Smooth muscle cell (in vitro differentiated cells): ENCODE data around the gene KNDC1. TPM values are rescaled to one million over a fixed set of nuclear protein-coding genes. Genes with fewer than 3 reads are reported as not detected.
"Not testable (repeated sequence)": the region's sequence is repeated elsewhere in the genome, so short reads cannot be mapped to it uniquely, and the experiment has no call there.

Experiments used
- DNase-seq: peaks from one replicate; lab custom pipeline; 2025; ENCODE audit not compliant: unreplicated experiment; lab: John Stamatoyannopoulos, UW
- H2AFZ ChIP-seq: fragments of 200-600 bp; sonication (generic); 2 replicates; pipeline ENCODE4 v1.6.0; 2016; ENCODE audit warnings: antibody characterized with exemption, low read depth, mild to moderate bottlenecking
- H3F3A ChIP-seq: fragments of 200-600 bp; sonication (generic); 2 replicates; pipeline ENCODE4 v1.6.0; 2017; ENCODE audit warnings: antibody characterized with exemption, low read depth
- H3K27ac ChIP-seq: fragments of 200-600 bp; sonication (generic); 2 replicates; pipeline ENCODE4 v1.5.1; 2016; ENCODE audit warnings: low read depth, mild to moderate bottlenecking
- H3K27me3 ChIP-seq: fragments of 200-600 bp; sonication (generic); 2 replicates; pipeline ENCODE4 v1.6.1; 2016; ENCODE audit warnings: low read depth, mild to moderate bottlenecking
- H3K36me3 ChIP-seq: fragments of 200-600 bp; sonication (generic); 2 replicates; pipeline ENCODE4 v1.5.1; 2016; ENCODE audit warnings: low read depth
- H3K4me1 ChIP-seq: fragments of 200-600 bp; sonication (generic); 2 replicates; pipeline ENCODE4 v1.5.1; 2016; ENCODE audit warnings: low read depth
- H3K4me2 ChIP-seq: fragments of 200-600 bp; sonication (generic); 2 replicates; pipeline ENCODE4 v1.6.0; 2016; ENCODE audit warnings: mild to moderate bottlenecking
- H3K4me3 ChIP-seq: fragments of 200-600 bp; sonication (generic); 2 replicates; pipeline ENCODE4 v1.5.1; 2016; ENCODE audit warnings: mild to moderate bottlenecking
- H3K79me2 ChIP-seq: fragments of 200-600 bp; sonication (generic); 2 replicates; pipeline ENCODE4 v1.6.0; 2016; ENCODE audit warnings: low read depth, mild to moderate bottlenecking
- H3K9ac ChIP-seq: fragments of 200-600 bp; sonication (generic); 2 replicates; pipeline ENCODE4 v1.6.0; 2016; ENCODE audit warnings: low read depth
- H3K9me3 ChIP-seq: fragments of 200-600 bp; sonication (generic); replicated peaks from 2 replicates; pipeline ENCODE4 v1.5.1; 2016; ENCODE audit warnings: low read depth
- H4K20me1 ChIP-seq: fragments of 200-600 bp; sonication (generic); 2 replicates; pipeline ENCODE4 v1.6.0; 2016; ENCODE audit warnings: low read depth
- WGBS: methylation state at CpG from one replicate; pipeline ENCODE4 v1.1.7; 2016; ENCODE audit warnings: low lambda C conversion rate; 5-methylcytosine and 5-hydroxymethylcytosine counted together
- polyA plus RNA-seq: library from polyadenylated mRNA; unstranded; fragments of >200 nt; fragmentation: Nextera tagmentation; extraction: Ambion mirVana; gene quantifications from 2 replicates; pipeline ENCODE4 v1.2.1, GENCODE V29; 2016
- total RNA-seq: library from RNA; depleted of rRNA; stranded (reverse); fragments of >200 nt; gene quantifications from 2 replicates; pipeline ENCODE4 v1.2.3, GENCODE V29; 2014
- TF ChIP-seq, protein P1 (sequence below): fragments of 200-600 bp; sonication (generic); IDR thresholded peaks from 2 replicates; pipeline ENCODE4 v1.5.1; 2017; ENCODE audit warnings: borderline replicate concordance, mild to moderate bottlenecking, antibody characterized with exemption; ENCODE audit not compliant: insufficient read depth, poor library complexity, severe bottlenecking

The KNDC1 gene
- total and polyA plus RNA-seq, 2 experiments from 2014 or later = 2.3 to 3.1 TPM

DNA sequence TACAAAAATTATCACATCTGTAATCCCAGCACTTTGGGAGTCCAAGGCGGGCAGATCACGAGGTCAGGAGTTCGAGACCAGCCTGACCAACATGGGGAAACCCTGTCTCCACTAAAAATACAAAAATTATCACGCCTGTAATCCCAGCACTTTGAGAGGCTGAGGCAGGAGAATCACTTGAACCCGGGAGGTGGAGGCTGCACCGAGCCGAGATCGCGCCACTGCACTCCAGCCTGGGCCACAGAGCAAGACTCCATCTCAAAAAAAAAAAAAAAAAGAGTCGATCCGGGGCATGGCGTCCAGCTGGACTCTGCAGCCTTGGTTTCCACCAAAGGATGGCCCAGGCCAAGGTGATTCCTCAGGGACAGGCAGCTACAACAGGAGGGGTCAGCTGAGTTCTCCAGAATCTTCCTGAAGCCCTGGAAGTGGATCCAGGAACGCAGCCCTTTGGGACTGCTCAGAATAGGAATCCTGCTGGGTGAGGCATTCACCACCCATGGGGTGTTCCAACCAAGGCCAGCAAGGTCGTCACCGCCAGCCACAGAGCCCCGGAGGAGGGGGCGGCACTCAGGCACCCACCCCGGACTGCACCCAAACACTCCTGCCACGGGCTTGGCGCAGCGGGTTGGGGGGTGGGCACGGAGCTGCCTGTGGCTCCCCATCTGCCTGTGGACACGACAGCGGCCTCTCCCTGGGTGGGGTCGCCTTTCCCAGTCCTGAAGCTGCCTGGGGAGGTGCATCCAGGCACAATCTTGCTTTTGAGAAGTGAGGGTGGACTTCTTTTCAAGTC is 58.0 kb downstream of the KNDC1 start:
- H3K4me3 ChIP-seq = no peak overlapping the region
- H3F3A ChIP-seq = no peaks in the 10 kb centered on the region
- peaks cover 21% of the 10 kb centered on the region for H3K27me3 ChIP-seq
- DNase-seq = no peak
- no peaks in the 10 kb centered on the region for H4K20me1 ChIP-seq
- 94% methylated on average over 25 of the region's 25 CpGs for WGBS
- TF ChIP-seq, protein P1, sequence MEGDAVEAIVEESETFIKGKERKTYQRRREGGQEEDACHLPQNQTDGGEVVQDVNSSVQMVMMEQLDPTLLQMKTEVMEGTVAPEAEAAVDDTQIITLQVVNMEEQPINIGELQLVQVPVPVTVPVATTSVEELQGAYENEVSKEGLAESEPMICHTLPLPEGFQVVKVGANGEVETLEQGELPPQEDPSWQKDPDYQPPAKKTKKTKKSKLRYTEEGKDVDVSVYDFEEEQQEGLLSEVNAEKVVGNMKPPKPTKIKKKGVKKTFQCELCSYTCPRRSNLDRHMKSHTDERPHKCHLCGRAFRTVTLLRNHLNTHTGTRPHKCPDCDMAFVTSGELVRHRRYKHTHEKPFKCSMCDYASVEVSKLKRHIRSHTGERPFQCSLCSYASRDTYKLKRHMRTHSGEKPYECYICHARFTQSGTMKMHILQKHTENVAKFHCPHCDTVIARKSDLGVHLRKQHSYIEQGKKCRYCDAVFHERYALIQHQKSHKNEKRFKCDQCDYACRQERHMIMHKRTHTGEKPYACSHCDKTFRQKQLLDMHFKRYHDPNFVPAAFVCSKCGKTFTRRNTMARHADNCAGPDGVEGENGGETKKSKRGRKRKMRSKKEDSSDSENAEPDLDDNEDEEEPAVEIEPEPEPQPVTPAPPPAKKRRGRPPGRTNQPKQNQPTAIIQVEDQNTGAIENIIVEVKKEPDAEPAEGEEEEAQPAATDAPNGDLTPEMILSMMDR = no peak
- no peak overlapping the region for H3K27ac ChIP-seq
- no peaks in the 10 kb centered on the region for H3K4me1 ChIP-seq
- no peaks in the 10 kb centered on the region for H3K36me3 ChIP-seq
- no peak overlapping the region for H3K9ac ChIP-seq
- H3K4me2 ChIP-seq = no peak overlapping the region
- no peaks in the 10 kb centered on the region for H3K79me2 ChIP-seq
- H3K9me3 ChIP-seq = no peaks in the 10 kb centered on the region
- no peak overlapping the region for H2AFZ ChIP-seq

DNA sequence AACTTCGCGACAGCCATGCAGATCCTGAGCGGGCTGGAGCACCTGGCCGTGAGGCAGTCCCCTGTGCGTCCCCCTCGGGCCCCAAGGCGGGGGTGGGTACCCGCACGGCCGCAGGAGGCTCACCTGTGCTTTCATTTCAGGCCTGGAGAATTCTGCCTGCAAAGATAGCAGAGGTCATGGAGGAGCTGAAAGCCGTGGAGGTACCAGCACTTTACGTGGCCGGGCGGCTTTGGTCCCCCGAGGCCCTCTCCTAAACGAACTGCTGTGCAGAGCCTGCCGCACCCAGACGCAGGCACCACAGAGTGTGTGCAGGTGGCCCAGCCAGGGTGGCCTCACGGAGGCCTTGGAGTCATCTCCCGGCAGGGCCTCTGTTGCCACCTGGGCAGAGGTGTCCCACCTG is 58.9 kb downstream of the KNDC1 start:
- no peak for DNase-seq
- peaks cover 21% of the 10 kb centered on the region for H3K27me3 ChIP-seq
- H3K4me2 ChIP-seq = no peak overlapping the region
- no peaks in the 10 kb centered on the region for H3F3A ChIP-seq
- H4K20me1 ChIP-seq = no peaks in the 10 kb centered on the region
- H2AFZ ChIP-seq = no peak overlapping the region
- TF ChIP-seq, protein P1 = no peak
- no peaks in the 10 kb centered on the region for H3K79me2 ChIP-seq
- no peaks in the 10 kb centered on the region for H3K4me1 ChIP-seq
- H3K4me3 ChIP-seq = no peak overlapping the region
- H3K9ac ChIP-seq = no peak overlapping the region
- H3K27ac ChIP-seq = no peak overlapping the region
- H3K36me3 ChIP-seq = no peaks in the 10 kb centered on the region
- no peaks in the 10 kb centered on the region for H3K9me3 ChIP-seq
- 91% methylated on average over 20 of the region's 20 CpGs for WGBS

DNA sequence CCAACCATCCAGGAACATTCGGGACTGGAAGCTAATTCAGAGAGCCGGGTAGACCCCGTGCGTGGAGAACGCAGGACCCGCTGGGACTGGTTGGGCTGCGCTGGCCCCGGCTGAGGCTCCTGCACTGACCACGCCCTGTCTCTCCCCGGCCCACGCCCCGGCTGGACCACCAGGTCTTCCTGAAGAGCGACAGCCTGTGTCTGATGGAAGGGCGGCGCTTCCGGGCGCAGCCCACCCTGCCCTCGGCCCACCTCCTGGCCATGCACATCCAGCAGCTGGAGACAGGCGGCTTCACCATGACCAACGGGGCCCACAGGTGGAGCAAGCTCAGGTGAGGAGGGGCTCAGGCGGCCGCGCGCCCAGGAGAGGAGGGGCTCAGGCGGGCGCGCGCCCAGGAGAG is 59.8 kb downstream of the KNDC1 start:
- DNase-seq = no peak
- no peak overlapping the region for H3K9ac ChIP-seq
- 25% methylated on average over 26 of the region's 28 CpGs for WGBS
- H3K4me2 ChIP-seq = no peak overlapping the region
- H4K20me1 ChIP-seq = no peaks in the 10 kb centered on the region
- TF ChIP-seq, protein P1 = no peak
- no peaks in the 10 kb centered on the region for H3F3A ChIP-seq
- no peak overlapping the region for H2AFZ ChIP-seq
- H3K27ac ChIP-seq = no peak overlapping the region
- H3K79me2 ChIP-seq = no peaks in the 10 kb centered on the region
- H3K4me3 ChIP-seq = no peak overlapping the region
- no peaks in the 10 kb centered on the region for H3K4me1 ChIP-seq
- no peaks in the 10 kb centered on the region for H3K36me3 ChIP-seq
- H3K9me3 ChIP-seq = no peaks in the 10 kb centered on the region
- peaks cover 21% of the 10 kb centered on the region for H3K27me3 ChIP-seq

DNA sequence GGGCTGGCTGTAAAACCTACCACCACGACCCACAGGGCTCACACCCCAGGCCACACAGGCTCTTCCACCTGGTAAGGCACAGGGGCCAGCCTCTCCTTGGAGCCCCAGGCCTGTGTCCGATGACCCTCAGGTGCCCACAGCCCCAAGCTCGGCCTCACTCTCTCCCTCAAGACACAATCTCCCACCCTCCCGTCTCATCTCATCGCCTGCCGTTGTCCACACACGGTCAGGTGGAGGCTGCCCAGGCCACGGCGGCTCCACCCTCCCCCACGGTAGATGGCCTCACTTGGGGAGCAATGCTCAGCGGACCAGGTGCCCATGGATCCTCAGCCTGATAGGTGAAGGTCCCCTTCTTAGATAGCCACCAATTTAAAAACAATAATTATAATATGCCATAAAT is 61.3 kb downstream of the KNDC1 start:
- no peak overlapping the region for H3K9ac ChIP-seq
- no peak overlapping the region for H2AFZ ChIP-seq
- no peaks in the 10 kb centered on the region for H4K20me1 ChIP-seq
- H3K36me3 ChIP-seq = no peaks in the 10 kb centered on the region
- H3F3A ChIP-seq = no peaks in the 10 kb centered on the region
- H3K27ac ChIP-seq = no peak overlapping the region
- TF ChIP-seq, protein P1 = no peak
- H3K9me3 ChIP-seq = no peaks in the 10 kb centered on the region
- DNase-seq = no peak
- H3K4me3 ChIP-seq = no peak overlapping the region
- H3K27me3 ChIP-seq = peaks cover 21% of the 10 kb centered on the region
- H3K4me2 ChIP-seq = no peak overlapping the region
- WGBS = 96% methylated on average over 11 of the region's 11 CpGs
- no peaks in the 10 kb centered on the region for H3K4me1 ChIP-seq
- H3K79me2 ChIP-seq = no peaks in the 10 kb centered on the region

DNA sequence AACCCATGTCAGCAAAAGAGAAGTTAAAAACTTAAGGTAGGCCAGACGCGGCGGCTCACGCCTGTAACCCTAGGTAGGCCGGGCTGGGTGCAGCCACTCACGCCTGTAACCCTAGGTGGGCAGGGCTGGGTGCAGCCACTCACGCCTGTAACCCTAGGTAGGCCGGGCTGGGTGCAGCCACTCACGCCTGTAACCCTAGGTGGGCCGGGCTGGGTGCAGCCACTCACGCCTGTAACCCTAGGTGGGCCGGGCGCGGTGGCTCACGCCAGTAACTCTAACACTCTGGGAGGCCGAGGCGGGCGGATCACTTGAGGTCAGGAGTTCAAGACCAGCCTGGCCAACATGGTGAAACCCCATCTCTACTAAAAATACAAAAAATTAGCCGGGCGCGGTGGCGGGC is 61.7 kb downstream of the KNDC1 start:
- H2AFZ ChIP-seq, H3K4me1 ChIP-seq, H3K4me2 ChIP-seq, H3K79me2 ChIP-seq, H3K9me3 ChIP-seq, H4K20me1 ChIP-seq, H3F3A ChIP-seq, H3K27ac ChIP-seq, H3K36me3 ChIP-seq, DNase-seq, H3K4me3 ChIP-seq, H3K9ac ChIP-seq: not testable (repeated sequence)
- 92% methylated on average over 12 of the region's 22 CpGs for WGBS
- peaks cover 21% of the 10 kb centered on the region for H3K27me3 ChIP-seq
